ENCODE measurements around the gene AGBL5. TPM values are rescaled to one million over a fixed set of nuclear protein-coding genes. Genes with fewer than 3 reads are reported as not detected.

AGBL5 gene
- total and polyA plus RNA-seq, 2 of the 13 experiments (the other 11 are each of a cell fraction or from before 2014, with no cell fraction given), result 55.9 to 73.3 TPM

DNA sequence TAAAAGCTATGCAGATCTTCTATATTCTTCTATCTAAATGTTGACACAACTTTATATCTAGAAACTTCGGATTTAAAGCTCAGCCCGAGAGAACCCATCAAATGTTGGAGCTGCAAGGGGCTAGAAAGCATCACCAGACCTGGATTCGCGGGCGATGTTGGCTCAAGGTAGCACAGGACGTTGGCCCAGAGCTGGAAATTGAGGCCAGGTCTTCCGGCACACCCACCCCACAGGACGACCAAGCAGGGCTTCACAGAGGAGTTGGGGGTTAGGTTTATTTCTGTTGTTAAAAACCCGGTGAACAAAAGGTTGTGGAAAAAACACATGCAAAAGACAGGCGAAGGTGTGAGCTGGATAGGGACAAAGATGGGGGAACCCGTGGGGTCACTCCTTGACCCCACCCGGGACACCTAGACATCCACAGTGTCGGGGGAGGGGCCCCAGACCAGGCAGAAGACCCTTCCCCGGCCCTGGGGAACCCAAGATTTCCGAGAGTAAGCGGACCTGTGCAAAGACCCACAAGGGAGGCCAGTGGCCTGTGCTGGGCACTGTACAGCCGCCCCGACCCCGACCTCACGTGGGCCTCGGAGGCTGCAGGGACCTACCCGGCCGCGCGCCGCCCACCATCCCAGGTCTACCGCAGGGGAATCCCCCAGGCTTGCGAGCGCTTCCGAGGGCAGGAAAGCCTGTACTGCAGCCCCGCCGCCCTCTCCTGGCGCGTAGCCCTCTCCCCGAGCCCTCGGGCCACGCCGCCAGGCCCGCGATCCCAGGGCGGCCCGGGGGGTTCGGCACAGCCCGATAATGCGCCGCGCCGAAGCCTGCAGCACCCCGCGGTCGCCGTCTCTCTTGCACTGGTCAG is 1.8 kb upstream of the AGBL5 start (continued):
- TF ChIP-seq, protein P1, sequence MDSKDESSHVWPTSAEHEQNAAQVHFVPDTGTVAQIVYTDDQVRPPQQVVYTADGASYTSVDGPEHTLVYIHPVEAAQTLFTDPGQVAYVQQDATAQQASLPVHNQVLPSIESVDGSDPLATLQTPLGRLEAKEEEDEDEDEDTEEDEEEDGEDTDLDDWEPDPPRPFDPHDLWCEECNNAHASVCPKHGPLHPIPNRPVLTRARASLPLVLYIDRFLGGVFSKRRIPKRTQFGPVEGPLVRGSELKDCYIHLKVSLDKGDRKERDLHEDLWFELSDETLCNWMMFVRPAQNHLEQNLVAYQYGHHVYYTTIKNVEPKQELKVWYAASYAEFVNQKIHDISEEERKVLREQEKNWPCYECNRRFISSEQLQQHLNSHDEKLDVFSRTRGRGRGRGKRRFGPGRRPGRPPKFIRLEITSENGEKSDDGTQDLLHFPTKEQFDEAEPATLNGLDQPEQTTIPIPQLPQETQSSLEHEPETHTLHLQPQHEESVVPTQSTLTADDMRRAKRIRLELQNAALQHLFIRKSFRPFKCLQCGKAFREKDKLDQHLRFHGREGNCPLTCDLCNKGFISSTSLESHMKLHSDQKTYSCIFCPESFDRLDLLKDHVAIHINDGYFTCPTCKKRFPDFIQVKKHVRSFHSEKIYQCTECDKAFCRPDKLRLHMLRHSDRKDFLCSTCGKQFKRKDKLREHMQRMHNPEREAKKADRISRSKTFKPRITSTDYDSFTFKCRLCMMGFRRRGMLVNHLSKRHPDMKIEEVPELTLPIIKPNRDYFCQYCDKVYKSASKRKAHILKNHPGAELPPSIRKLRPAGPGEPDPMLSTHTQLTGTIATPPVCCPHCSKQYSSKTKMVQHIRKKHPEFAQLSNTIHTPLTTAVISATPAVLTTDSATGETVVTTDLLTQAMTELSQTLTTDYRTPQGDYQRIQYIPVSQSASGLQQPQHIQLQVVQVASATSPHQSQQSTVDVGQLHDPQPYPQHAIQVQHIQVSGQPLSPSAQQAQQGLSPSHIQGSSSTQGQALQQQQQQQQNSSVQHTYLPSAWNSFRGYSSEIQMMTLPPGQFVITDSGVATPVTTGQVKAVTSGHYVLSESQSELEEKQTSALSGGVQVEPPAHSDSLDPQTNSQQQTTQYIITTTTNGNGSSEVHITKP (CRISPR knock-in tag; IDR thresholded peaks at IDR 0.05; ENCODE audit: low read depth), result no peak
- TF ChIP-seq ZNF614 (CRISPR knock-in tag; IDR thresholded peaks at IDR 0.05; ENCODE audit: borderline replicate concordance) (0 out of 2 replicates have a peak, but pooled peaks have one; percentile 14), FOXA3 (CRISPR knock-in tag; IDR thresholded peaks at IDR 0.05) (peak; percentile 35), TMF1 (CRISPR knock-in tag; IDR thresholded peaks at IDR 0.05; ENCODE audit: low read depth) (peak; percentile 24; the same call in 1 of the 2 replicates), SOX13 (IDR thresholded peaks at IDR 0.05) (no peak), SOX13 (CRISPR knock-in tag; conservative IDR thresholded peaks at IDR 0.05 in 1 of 2, IDR thresholded peaks at IDR 0.05 in 1 of 2) (no peak)
- TF ChIP-seq, protein P2, sequence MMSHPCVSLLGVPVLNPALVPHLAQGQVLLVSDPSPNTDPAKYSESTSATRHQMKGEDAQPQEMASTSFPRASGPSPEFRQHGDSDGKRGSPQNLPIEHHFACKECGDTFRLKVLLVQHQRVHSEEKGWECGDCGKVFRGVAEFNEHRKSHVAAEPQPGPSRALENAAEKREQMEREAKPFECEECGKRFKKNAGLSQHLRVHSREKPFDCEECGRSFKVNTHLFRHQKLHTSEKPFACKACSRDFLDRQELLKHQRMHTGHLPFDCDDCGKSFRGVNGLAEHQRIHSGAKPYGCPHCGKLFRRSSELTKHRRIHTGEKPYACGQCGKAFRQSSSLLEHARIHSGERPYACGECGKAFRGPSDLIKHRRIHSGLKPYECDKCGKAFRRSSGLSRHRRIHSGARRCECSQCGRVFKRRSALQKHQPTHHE (CRISPR knock-in tag; IDR thresholded peaks at IDR 0.05; ENCODE audit: borderline replicate concordance), result no peak
- TF ChIP-seq, protein P3, sequence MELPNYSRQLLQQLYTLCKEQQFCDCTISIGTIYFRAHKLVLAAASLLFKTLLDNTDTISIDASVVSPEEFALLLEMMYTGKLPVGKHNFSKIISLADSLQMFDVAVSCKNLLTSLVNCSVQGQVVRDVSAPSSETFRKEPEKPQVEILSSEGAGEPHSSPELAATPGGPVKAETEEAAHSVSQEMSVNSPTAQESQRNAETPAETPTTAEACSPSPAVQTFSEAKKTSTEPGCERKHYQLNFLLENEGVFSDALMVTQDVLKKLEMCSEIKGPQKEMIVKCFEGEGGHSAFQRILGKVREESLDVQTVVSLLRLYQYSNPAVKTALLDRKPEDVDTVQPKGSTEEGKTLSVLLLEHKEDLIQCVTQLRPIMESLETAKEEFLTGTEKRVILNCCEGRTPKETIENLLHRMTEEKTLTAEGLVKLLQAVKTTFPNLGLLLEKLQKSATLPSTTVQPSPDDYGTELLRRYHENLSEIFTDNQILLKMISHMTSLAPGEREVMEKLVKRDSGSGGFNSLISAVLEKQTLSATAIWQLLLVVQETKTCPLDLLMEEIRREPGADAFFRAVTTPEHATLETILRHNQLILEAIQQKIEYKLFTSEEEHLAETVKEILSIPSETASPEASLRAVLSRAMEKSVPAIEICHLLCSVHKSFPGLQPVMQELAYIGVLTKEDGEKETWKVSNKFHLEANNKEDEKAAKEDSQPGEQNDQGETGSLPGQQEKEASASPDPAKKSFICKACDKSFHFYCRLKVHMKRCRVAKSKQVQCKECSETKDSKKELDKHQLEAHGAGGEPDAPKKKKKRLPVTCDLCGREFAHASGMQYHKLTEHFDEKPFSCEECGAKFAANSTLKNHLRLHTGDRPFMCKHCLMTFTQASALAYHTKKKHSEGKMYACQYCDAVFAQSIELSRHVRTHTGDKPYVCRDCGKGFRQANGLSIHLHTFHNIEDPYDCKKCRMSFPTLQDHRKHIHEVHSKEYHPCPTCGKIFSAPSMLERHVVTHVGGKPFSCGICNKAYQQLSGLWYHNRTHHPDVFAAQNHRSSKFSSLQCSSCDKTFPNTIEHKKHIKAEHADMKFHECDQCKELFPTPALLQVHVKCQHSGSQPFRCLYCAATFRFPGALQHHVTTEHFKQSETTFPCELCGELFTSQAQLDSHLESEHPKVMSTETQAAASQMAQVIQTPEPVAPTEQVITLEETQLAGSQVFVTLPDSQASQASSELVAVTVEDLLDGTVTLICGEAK (IDR thresholded peaks at IDR 0.05), result no peak
- TF ChIP-seq, protein P3 (CRISPR knock-in tag; IDR thresholded peaks at IDR 0.05), result 0 out of 2 replicates have a peak, but pooled peaks have one; percentile 12
- TF ChIP-seq, protein P4, sequence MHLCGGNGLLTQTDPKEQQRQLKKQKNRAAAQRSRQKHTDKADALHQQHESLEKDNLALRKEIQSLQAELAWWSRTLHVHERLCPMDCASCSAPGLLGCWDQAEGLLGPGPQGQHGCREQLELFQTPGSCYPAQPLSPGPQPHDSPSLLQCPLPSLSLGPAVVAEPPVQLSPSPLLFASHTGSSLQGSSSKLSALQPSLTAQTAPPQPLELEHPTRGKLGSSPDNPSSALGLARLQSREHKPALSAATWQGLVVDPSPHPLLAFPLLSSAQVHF (CRISPR knock-in tag; IDR thresholded peaks at IDR 0.05), result peak; percentile 89; the same call in 1 of the 2 replicates
- TF ChIP-seq, protein P5, sequence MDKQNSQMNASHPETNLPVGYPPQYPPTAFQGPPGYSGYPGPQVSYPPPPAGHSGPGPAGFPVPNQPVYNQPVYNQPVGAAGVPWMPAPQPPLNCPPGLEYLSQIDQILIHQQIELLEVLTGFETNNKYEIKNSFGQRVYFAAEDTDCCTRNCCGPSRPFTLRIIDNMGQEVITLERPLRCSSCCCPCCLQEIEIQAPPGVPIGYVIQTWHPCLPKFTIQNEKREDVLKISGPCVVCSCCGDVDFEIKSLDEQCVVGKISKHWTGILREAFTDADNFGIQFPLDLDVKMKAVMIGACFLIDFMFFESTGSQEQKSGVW (CRISPR knock-in tag; IDR thresholded peaks at IDR 0.05; ENCODE audit: borderline replicate concordance), result no peak

All from HepG2 (cell line).